SK-N-SH treated with all-trans-retinoic acid at 6 μM for 48 hours (cell line): ENCODE data around the gene SPATA22.
"Not testable (repeated sequence)": the region's sequence is repeated elsewhere in the genome, so short reads cannot be mapped to it uniquely, and the experiment has no call there.

Experiments used
- ATAC-seq: fragments of 200-7000 bp; cut with Tn5 transposase; 3 replicates; pipeline ENCODE4 v1.9.1; 2020; ENCODE audit warnings: mild to moderate bottlenecking, moderate library complexity
- ARNTL ChIP-seq: fragments of 450-650 bp; formaldehyde crosslinking; IDR thresholded peaks from 2 replicates; pipeline ENCODE4 v1.5.0; 2020; ENCODE audit warnings: low read depth, mild to moderate bottlenecking, moderate library complexity, borderline replicate concordance
- BACH2 ChIP-seq: fragments of 250-450 bp; sonication (Bioruptor Pico); IDR thresholded peaks from 2 replicates; pipeline ENCODE4 v1.9.0; 2021; ENCODE audit warnings: mild to moderate bottlenecking, borderline replicate concordance
- CSDC2 ChIP-seq: fragments of 250-450 bp; sonication (Bioruptor Pico); IDR thresholded peaks from 2 replicates; pipeline ENCODE4 v1.5.0; 2020; ENCODE audit warnings: mild to moderate bottlenecking, moderate library complexity
- ESRRG ChIP-seq: fragments of 250-450 bp; sonication (Bioruptor Pico); IDR thresholded peaks from 2 replicates; pipeline ENCODE4 v1.6.1; 2021; ENCODE audit warnings: mild to moderate bottlenecking
- GLIS3 ChIP-seq: fragments of 250-450 bp; sonication (Bioruptor Pico); IDR thresholded peaks from 2 replicates; pipeline ENCODE4 v1.5.0; 2020; ENCODE audit warnings: mild to moderate bottlenecking, moderate library complexity
- ISL1 ChIP-seq: fragments of 250-450 bp; sonication (Bioruptor Pico); IDR thresholded peaks from 2 replicates; pipeline ENCODE4 v2.1.2; 2022; ENCODE audit warnings: mild to moderate bottlenecking, moderate library complexity
- OSR1 ChIP-seq: fragments of 250-450 bp; sonication (Bioruptor Pico); IDR thresholded peaks from 2 replicates; pipeline ENCODE4 v1.8.0; 2022; ENCODE audit warnings: moderate library complexity, mild to moderate bottlenecking, inconsistent platforms
- PPARA ChIP-seq: fragments of 250-450 bp; sonication (Bioruptor Pico); IDR thresholded peaks from 2 replicates; pipeline ENCODE4 v1.5.0; 2020; ENCODE audit warnings: mild to moderate bottlenecking, borderline replicate concordance
- RARB ChIP-seq: fragments of 250-450 bp; sonication (Bioruptor Pico); IDR thresholded peaks from 2 replicates; pipeline ENCODE4 v1.8.0; 2021; ENCODE audit warnings: mild to moderate bottlenecking, moderate library complexity
- SNAI2 ChIP-seq: fragments of 250-450 bp; sonication (Bioruptor Pico); IDR thresholded peaks from 2 replicates; pipeline ENCODE4 v1.5.0; 2020; ENCODE audit warnings: mild to moderate bottlenecking, moderate library complexity
- TCF4 ChIP-seq: fragments of 250-450 bp; sonication (Bioruptor Pico); IDR thresholded peaks from 2 replicates; pipeline ENCODE4 v1.8.0; 2021; ENCODE audit warnings: mild to moderate bottlenecking, moderate library complexity, borderline replicate concordance
- TOX ChIP-seq: fragments of 250-450 bp; sonication (Bioruptor Pico); IDR thresholded peaks from 2 replicates; pipeline ENCODE4 v1.8.0; 2021; ENCODE audit warnings: mild to moderate bottlenecking, moderate library complexity, borderline replicate concordance
- ZC3H10 ChIP-seq: fragments of 250-450 bp; sonication (Bioruptor Pico); IDR thresholded peaks from 2 replicates; pipeline ENCODE4 v1.5.1; 2021; ENCODE audit warnings: mild to moderate bottlenecking, moderate library complexity
- ZFP3 ChIP-seq: fragments of 250-450 bp; sonication (Bioruptor Pico); IDR thresholded peaks from 2 replicates; pipeline ENCODE4 v1.5.0; 2020; ENCODE audit warnings: mild to moderate bottlenecking, moderate library complexity
- ZFP30 ChIP-seq: fragments of 450-650 bp; formaldehyde crosslinking; IDR thresholded peaks from 2 replicates; pipeline ENCODE4 v1.5.0; 2022; ENCODE audit warnings: mild to moderate bottlenecking, moderate library complexity
- ZNF565 ChIP-seq: fragments of 450-650 bp; formaldehyde crosslinking; conservative IDR thresholded peaks from 2 replicates; pipeline ENCODE4 v1.5.0; 2020; ENCODE audit warnings: low read depth, mild to moderate bottlenecking, moderate library complexity
- ZNF70 ChIP-seq: fragments of 450-650 bp; formaldehyde crosslinking; IDR thresholded peaks from 2 replicates; pipeline ENCODE4 v1.5.0; 2020; ENCODE audit warnings: mild to moderate bottlenecking, moderate library complexity
- ZNF8 ChIP-seq: fragments of 450-650 bp; formaldehyde crosslinking; IDR thresholded peaks from 2 replicates; pipeline ENCODE4 v1.5.0; 2020; ENCODE audit warnings: mild to moderate bottlenecking, moderate library complexity
- TF ChIP-seq, protein P1 (sequence below): fragments of 250-450 bp; sonication (Bioruptor Pico); IDR thresholded peaks from 2 replicates; pipeline ENCODE4 v1.5.0; 2020; ENCODE audit warnings: mild to moderate bottlenecking, moderate library complexity
- TF ChIP-seq, protein P2 (sequence below): fragments of 250-450 bp; sonication (Bioruptor Pico); IDR thresholded peaks from 2 replicates; pipeline ENCODE4 v1.8.0; 2021; ENCODE audit warnings: low read depth, mild to moderate bottlenecking, moderate library complexity, borderline replicate concordance
- TF ChIP-seq, protein P3 (sequence below): fragments of 250-450 bp; sonication (Bioruptor Pico); IDR thresholded peaks from 2 replicates; pipeline ENCODE4 v1.8.0; 2020; ENCODE audit warnings: mild to moderate bottlenecking, moderate library complexity, borderline replicate concordance
- TF ChIP-seq, protein P4 (sequence below): fragments of 250-450 bp; sonication (Bioruptor Pico); IDR thresholded peaks from 2 replicates; pipeline ENCODE4 v1.5.1; 2021; ENCODE audit warnings: mild to moderate bottlenecking, moderate library complexity

Gene SPATA22

DNA sequence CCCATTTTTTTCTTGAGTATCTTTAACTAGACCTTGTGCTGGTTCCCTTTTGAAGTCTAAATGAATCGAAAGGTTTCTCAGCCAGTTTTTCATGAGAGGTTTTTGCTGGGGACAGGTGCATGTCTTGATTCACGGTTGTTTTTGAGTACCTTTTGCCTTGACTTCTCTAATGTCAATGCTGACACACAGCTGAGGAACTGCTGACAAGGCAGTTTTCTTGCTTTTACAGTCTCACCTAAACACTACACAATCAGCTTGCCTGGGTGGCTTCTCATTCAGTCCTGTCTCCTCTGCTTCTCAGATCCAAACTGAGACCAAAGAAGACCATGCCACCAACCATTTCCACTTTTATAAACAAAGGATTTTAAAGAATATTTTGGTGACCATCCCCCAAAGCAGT, 53.4 kb downstream of the SPATA22 start (continued):
- TF ChIP-seq, protein P1, sequence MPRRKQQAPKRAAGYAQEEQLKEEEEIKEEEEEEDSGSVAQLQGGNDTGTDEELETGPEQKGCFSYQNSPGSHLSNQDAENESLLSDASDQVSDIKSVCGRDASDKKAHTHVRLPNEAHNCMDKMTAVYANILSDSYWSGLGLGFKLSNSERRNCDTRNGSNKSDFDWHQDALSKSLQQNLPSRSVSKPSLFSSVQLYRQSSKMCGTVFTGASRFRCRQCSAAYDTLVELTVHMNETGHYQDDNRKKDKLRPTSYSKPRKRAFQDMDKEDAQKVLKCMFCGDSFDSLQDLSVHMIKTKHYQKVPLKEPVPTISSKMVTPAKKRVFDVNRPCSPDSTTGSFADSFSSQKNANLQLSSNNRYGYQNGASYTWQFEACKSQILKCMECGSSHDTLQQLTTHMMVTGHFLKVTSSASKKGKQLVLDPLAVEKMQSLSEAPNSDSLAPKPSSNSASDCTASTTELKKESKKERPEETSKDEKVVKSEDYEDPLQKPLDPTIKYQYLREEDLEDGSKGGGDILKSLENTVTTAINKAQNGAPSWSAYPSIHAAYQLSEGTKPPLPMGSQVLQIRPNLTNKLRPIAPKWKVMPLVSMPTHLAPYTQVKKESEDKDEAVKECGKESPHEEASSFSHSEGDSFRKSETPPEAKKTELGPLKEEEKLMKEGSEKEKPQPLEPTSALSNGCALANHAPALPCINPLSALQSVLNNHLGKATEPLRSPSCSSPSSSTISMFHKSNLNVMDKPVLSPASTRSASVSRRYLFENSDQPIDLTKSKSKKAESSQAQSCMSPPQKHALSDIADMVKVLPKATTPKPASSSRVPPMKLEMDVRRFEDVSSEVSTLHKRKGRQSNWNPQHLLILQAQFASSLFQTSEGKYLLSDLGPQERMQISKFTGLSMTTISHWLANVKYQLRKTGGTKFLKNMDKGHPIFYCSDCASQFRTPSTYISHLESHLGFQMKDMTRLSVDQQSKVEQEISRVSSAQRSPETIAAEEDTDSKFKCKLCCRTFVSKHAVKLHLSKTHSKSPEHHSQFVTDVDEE (CRISPR knock-in tag), result no peak
- TF ChIP-seq ZFP3 (CRISPR knock-in tag) (no peak), TOX (CRISPR knock-in tag) (no peak), CSDC2 (CRISPR knock-in tag) (no peak), PPARA (CRISPR knock-in tag) (no peak), SNAI2 (CRISPR knock-in tag) (no peak), BACH2 (CRISPR knock-in tag) (no peak), ARNTL (CRISPR knock-in tag) (no peak), RARB (no peak), ZC3H10 (CRISPR knock-in tag) (no peak), ESRRG (no peak)
- TF ChIP-seq, protein P2, sequence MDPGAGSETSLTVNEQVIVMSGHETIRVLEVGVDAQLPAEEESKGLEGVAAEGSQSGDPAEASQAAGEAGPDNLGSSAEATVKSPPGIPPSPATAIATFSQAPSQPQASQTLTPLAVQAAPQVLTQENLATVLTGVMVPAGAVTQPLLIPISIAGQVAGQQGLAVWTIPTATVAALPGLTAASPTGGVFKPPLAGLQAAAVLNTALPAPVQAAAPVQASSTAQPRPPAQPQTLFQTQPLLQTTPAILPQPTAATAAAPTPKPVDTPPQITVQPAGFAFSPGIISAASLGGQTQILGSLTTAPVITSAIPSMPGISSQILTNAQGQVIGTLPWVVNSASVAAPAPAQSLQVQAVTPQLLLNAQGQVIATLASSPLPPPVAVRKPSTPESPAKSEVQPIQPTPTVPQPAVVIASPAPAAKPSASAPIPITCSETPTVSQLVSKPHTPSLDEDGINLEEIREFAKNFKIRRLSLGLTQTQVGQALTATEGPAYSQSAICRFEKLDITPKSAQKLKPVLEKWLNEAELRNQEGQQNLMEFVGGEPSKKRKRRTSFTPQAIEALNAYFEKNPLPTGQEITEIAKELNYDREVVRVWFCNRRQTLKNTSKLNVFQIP (CRISPR knock-in tag), result no peak

DNA sequence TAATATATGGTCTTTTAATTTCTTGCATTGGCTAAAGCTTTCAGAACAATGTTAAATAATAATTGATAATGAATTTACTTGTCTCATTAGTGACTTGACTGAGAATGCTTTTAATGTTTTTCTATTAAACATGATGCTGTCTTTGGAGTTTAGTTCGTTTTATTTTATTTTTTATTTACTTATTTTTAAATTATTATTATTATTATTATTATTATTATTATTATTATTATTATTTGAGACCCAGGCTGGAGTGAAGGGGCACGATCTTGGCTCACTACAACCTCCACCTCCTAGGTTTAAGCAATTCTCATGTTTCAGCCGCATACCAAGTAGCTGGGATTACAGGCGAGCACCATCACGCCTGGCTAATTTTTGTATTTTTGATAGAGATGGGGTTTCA, 56.0 kb downstream of the SPATA22 start:
- TF ChIP-seq TOX (CRISPR knock-in tag) (no peak), ZNF8 (CRISPR knock-in tag) (no peak), PPARA (CRISPR knock-in tag) (no peak), ZFP3 (CRISPR knock-in tag) (no peak), ZNF565 (CRISPR knock-in tag) (no peak), TCF4 (CRISPR knock-in tag) (no peak), ARNTL (CRISPR knock-in tag) (no peak), ISL1 (CRISPR knock-in tag) (no peak), OSR1 (CRISPR knock-in tag) (no peak), BACH2 (CRISPR knock-in tag) (no peak), SNAI2 (CRISPR knock-in tag) (no peak)
- TF ChIP-seq, protein P3, sequence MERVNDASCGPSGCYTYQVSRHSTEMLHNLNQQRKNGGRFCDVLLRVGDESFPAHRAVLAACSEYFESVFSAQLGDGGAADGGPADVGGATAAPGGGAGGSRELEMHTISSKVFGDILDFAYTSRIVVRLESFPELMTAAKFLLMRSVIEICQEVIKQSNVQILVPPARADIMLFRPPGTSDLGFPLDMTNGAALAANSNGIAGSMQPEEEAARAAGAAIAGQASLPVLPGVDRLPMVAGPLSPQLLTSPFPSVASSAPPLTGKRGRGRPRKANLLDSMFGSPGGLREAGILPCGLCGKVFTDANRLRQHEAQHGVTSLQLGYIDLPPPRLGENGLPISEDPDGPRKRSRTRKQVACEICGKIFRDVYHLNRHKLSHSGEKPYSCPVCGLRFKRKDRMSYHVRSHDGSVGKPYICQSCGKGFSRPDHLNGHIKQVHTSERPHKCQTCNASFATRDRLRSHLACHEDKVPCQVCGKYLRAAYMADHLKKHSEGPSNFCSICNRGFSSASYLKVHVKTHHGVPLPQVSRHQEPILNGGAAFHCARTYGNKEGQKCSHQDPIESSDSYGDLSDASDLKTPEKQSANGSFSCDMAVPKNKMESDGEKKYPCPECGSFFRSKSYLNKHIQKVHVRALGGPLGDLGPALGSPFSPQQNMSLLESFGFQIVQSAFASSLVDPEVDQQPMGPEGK (CRISPR knock-in tag), result no peak
- TF ChIP-seq, protein P4, sequence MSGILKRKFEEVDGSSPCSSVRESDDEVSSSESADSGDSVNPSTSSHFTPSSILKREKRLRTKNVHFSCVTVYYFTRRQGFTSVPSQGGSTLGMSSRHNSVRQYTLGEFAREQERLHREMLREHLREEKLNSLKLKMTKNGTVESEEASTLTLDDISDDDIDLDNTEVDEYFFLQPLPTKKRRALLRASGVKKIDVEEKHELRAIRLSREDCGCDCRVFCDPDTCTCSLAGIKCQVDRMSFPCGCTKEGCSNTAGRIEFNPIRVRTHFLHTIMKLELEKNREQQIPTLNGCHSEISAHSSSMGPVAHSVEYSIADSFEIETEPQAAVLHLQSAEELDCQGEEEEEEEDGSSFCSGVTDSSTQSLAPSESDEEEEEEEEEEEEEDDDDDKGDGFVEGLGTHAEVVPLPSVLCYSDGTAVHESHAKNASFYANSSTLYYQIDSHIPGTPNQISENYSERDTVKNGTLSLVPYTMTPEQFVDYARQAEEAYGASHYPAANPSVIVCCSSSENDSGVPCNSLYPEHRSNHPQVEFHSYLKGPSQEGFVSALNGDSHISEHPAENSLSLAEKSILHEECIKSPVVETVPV (CRISPR knock-in tag), result no peak
- ATAC-seq, result no peak

DNA sequence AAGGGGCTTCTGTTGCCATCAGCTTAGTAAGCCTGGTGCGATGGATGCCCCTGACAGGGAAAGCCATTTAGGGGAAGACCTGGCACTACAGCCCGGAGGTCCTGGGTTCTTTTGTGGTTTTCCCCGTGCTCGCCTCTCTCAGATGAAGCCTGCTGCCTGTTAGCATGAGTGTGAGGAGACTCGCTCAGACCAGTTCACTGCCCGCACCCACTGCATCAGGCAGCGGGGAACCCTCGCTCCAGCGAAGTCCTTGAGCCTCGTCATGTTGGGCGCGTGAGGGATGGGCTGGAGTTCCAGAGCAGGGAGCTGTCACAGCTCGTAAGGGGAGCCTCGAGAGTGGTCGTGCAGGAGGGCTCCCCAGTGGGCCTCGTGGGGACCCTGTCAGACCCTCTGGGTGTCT, 59.4 kb downstream of the SPATA22 start:
- ATAC-seq, result not testable (repeated sequence)

DNA sequence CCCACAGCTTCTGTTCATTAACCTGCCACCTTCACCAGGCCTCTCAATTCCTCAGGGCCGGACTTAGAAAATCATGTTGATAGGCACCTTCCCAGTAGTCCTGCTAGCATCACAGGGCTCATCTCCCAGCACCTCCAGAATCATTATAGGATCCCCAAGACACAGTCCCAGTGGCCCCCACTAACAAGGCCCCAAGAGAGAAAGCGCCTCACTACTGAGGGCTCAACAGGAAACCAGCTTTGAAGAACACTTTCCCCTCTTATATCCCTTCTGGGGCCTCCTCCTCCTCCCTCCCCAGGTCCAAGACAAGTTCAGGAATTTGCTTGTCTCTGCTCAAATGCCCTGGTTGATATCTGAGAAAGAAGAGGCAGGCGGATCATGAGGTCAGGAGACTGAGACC, 60.5 kb downstream of the SPATA22 start, which contains the start of gene OR3A3:
TSS of gene OR3A3 (plus strand) at position 301 of the 400 bp plus-strand sequence.
- no peak for ATAC-seq
- TF ChIP-seq ZNF8 (CRISPR knock-in tag) (no peak), TCF4 (CRISPR knock-in tag) (no peak), GLIS3 (CRISPR knock-in tag) (no peak), ZFP30 (CRISPR knock-in tag) (no peak), ZNF565 (CRISPR knock-in tag) (no peak), OSR1 (CRISPR knock-in tag) (no peak), ESRRG (no peak), ZC3H10 (CRISPR knock-in tag) (no peak), TOX (CRISPR knock-in tag) (no peak), BACH2 (CRISPR knock-in tag) (no peak), ARNTL (CRISPR knock-in tag) (no peak), ZFP3 (CRISPR knock-in tag) (no peak), ZNF70 (CRISPR knock-in tag) (no peak)
- TF ChIP-seq, protein P2 (CRISPR knock-in tag), result no peak
- TF ChIP-seq, protein P4 (CRISPR knock-in tag), result no peak
- TF ChIP-seq, protein P3 (CRISPR knock-in tag), result no peak
